Measurements from ENCODE around the gene PTBP3. TPM values are rescaled to one million over a fixed set of nuclear protein-coding genes. Genes with fewer than 3 reads are reported as not detected.

Gene PTBP3
- total RNA-seq, 1 donor from 2014 or later, result 38.0 TPM

GRCh38 chr9:112360047-112360804, 26.8 kb upstream of the PTBP3 start:
- DNase-seq (ENCODE audit: low read depth), result peak; percentile 8

DNA sequence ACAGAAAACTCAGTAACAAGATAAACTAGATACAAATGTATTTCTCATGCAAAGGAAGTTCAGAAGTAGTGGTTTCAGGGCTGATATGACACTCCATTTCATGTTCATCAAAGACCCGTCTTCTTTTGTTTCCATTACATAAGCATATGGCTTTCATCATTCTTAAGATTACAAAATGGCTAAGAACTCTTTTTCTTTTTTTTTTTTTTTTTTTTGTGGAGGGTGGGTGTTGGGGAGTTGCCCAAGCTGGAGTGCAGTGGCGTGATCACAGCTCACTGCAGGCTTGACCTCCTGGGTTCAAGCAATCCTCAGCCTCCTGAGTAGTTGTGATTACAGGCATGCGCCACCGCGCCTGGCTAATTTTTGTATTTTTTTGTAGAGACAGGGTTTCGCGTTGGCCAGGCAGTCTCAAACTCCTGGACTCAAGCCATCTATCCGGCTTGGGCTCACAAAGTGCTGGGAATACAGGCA, 22.0 kb upstream of the PTBP3 start:
- no peak for DNase-seq (ENCODE audit: low read depth)

DNA sequence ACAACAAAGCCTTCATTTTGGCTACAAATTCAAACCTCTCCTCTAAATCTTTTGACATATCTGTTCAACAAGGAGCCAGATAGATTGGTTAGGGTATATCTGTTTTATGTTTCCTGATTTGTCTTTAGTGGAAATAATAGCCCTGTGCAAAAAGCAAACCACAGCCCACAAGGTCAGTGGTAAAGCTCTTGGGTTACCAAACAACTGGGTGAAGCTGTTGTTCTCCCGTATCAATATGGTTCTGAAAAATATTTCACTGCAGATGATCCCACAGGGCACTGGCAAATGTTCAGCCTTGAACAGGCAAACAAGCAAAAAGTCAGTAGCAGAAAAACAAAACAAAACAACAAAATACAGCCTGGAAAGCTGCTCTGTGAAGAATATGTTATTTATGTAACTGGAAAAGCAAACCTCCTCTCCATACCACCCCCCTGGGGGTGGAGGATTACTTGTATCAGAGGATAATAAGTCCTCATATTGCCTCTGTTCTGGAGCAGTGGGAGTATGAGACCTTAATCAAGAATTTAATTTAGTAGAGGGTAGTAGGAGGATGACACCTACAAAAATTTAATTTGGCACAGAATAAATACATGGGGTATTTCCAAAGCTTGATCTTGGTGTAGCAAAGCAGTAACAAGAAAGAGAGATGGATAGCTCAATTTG, 20.8 kb upstream of the PTBP3 start:
- peak; percentile 65 for DNase-seq (ENCODE audit: low read depth)

DNA sequence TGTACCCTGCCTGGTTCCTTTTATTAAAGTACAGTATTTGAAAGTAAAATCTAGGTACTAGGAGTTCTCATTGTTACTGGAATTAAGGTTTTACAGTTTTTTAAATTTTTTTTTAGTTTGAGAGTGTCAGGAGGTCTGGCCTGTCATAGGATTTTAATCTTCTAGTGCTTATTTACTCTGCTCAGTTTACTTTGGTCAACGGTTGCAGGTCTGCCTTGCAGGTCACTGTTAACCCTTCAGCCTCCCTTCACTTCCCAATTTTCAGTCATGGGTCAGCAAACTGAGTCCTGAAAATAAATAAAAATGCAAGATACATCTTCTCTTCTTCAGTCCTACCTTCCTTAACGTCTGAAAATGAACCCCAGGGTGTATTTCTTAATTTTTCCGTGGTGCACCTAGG, 18.8 kb upstream of the PTBP3 start:
- no peak for DNase-seq (ENCODE audit: low read depth)

GRCh38 chr9:112351184-112351583, 17.8 kb upstream of the PTBP3 start:
- DNase-seq (ENCODE audit: low read depth), result no peak

- DNase-seq (ENCODE audit: low read depth), result no peak
These were observed 15.6 kb upstream of the PTBP3 start for GRCh38 chr9:112349008-112349333.

DNA sequence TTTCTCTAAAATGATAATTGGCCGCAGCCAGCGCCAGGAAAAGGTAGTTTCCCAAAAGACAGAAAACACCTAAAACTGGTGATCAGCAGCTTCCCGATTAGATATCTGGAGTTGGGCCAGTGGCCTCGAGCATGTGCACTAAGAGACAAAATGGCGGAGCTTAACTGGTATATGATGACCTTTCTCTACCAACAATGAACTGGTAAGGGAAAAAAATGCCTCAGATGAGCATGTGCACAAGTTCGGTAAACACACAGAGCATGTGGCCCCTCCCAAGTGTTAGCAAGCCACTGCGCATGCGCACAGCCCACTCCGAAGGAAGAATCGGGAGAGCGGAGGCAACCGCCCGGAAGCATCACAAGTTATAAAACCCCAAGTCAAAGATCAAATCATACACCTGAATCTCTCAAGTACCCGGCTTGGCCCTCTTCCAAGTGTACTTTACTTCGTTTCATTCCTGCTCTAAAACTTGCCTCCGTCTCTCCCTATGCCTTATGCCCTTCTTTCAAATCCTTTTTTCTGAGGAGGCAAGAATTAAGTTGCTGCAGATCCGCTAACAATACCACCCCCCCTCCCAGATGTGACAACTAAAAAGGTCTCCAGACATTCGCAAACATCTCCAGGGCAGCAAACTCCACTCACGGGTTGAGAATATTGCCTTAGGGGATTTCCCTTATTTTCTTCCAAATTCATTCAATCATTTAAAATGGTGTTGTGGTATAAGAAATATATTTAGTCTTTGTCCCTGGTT, 15.0 kb upstream of the PTBP3 start:
- DNase-seq (ENCODE audit: low read depth), result peak; percentile 65

DNA sequence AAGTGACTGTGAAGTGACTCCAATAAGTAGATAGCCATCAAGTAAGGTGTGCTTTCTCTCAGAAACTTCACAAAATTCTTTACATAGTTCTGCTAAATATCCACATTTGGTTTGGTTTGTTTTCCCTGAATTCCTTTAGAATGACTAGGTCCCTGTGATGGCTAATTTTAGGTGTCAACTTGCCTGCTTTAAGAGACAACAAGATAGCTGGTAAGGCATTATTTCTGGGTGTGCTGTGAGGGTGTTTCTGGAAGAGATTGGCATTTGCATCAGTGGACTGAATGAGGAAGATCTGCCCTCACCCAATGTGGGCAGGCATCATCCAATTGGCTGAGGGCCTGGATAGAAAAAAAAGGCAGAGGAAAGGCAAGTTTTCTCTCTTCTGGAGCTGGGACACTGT, 8.3 kb upstream of the PTBP3 start:
- DNase-seq (ENCODE audit: low read depth), result peak; percentile 44

- no peak for DNase-seq (ENCODE audit: low read depth)
These were observed 6.5 kb upstream of the PTBP3 start for GRCh38 chr9:112339886-112340285.

- peak; percentile 77 for DNase-seq (ENCODE audit: low read depth)
These were observed 5.1 kb upstream of the PTBP3 start for GRCh38 chr9:112338561-112338960.

- no peak for DNase-seq (ENCODE audit: low read depth)
These were observed 4.1 kb upstream of the PTBP3 start for GRCh38 chr9:112337547-112337946.

- DNase-seq (ENCODE audit: low read depth), result no peak
These were observed 1.0 kb upstream of the PTBP3 start for GRCh38 chr9:112334432-112334841.

DNA sequence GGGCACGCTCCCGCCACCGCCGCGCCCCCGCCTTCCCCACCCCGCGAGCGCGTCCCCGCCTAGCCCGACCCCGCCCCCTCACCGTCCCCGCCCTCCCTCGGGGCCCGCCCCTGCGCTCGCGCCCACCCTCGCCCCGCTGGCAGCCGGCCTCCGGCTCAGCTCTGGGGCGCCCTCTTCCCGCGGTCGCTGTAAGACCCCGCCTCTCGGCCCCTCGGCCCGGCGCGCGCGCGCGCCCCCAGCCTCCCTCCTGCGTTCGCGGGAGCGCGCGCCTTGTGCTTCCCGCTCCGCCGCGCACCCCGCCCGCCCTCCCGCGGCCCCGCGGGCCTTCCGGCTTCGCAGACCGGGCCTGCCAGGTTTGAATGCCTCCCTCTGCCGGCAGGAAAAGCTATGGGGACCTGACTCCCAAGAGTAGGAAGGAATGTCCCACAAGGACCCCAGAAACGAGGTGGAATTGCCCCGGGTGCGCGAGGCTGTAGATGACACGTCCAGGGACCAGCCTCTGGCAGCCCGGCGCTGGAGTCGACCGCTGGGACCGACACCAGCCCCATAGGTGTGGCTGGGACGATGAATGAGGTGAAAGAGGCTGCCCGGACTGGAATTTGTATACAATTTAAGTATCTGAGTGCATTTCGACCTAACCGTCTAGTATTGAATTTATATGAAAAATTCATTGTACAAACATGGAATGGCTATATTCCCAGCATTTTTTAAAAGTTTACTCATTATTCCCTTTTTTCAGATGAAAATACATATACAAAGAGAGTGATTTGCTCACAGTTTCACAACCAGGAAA, 416 bp upstream of the PTBP3 start:
- DNase-seq (ENCODE audit: low read depth), result peak; percentile 95

DNA sequence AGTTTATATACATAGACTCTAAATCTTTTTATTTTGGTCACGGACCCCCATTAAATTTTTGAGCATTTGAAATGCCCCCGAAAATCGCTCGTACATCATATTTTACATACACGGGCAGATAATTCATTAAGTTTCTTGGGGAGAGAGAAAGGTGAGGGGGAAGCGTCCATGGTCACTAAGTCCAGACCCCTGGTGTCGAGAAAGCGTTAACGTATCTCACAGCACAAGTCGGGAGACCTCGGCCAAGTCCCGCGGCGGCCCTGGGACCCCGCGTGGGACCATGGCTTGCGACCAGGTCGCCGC, 794 bp downstream of the PTBP3 start:
- no peak for DNase-seq (ENCODE audit: low read depth)

- no peak for DNase-seq (ENCODE audit: low read depth)
These were observed 1.2 kb downstream of the PTBP3 start for GRCh38 chr9:112332214-112332613.

GRCh38 chr9:112331674-112331952, 1.8 kb downstream of the PTBP3 start:
- DNase-seq (ENCODE audit: low read depth), result no peak

GRCh38 chr9:112328545-112328944, 4.9 kb downstream of the PTBP3 start:
- no peak for DNase-seq (ENCODE audit: low read depth)

GRCh38 chr9:112327718-112328450, 5.5 kb downstream of the PTBP3 start:
- no peak for DNase-seq (ENCODE audit: low read depth)

DNA sequence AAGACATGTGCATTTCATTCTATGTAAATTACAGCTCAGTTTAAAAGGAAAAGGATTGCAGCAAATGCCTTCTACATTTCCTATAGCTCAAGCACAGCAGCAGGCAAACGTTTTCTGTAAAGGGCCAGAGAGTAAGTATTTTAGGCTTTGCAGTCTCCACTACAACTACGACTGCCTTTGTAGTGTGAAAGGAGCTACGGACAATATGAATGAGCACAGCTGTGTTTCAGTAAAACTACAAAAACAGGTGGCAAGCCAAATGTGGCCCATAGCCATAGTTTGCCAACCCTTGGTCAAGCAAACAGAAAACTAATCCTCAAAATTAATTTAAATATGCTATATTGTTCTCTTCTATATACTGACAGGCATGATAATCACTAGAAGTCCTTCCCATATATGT, 7.2 kb downstream of the PTBP3 start:
- DNase-seq (ENCODE audit: low read depth), result peak; percentile 77

- DNase-seq (ENCODE audit: low read depth), result no peak
These were observed 7.8 kb downstream of the PTBP3 start for GRCh38 chr9:112325600-112325999.

- DNase-seq (ENCODE audit: low read depth), result no peak
These were observed 8.3 kb downstream of the PTBP3 start for GRCh38 chr9:112325127-112325526.

All from myocyte (in vitro differentiated cells).